Measurements from ENCODE around the gene TMEM9. TPM values are rescaled to one million over a fixed set of nuclear protein-coding genes. Genes with fewer than 3 reads are reported as not detected.

TMEM9 gene
- total and polyA plus RNA-seq, 2 of the 8 experiments (the other 6 are each of a cell fraction or from before 2014, with no cell fraction given): 79.9 to 181 TPM

GRCh38 chr1:201142849-201143725 lies 11.2 kb downstream of the TMEM9 start:
- no peak overlapping the region for H3K56ac ChIP-seq (replicated peaks; ENCODE audit: insufficient read length, low read depth, low read length)
- no peak overlapping the region for H3K27ac ChIP-seq (ENCODE audit: low read depth, low read length)
- CTCF ChIA-PET (ENCODE audit: partially characterized antibody): interaction anchor here (1.2 to 4.1 kb wide), 5 partner anchors 10 to 218 kb away, joined by 4 to 17 read pairs (median 5); partner anchors contain the start of gene ASCL5
- H3K36me3 ChIP-seq (ENCODE audit: control insufficient read depth in 2 of 4, insufficient read depth in 4 of 4, low read length in 3 of 4): peaks cover 53 to 90% (median 76%) of the 10 kb centered on the region in 4 experiments
- DNase-seq (ENCODE audit: low read depth in 1 of 2, low spot score in 2 of 2) (no peak), FAIRE-seq (no peak)
- no peaks in the 10 kb centered on the region for H3K23me2 ChIP-seq (ENCODE audit: low read depth, low read length)
- no peak overlapping the region for H2BK20ac ChIP-seq (ENCODE audit: low read length)
- H2AFZ ChIP-seq (ENCODE audit: low read length): no peak overlapping the region
- WGBS, 2 experiments (ENCODE audit: extremely low coverage in 1 of 2, insufficient coverage in 1 of 2, insufficient read length in 1 of 2, insufficient replicate concordance in 2 of 2, low coverage in 1 of 2, low lambda C conversion rate in 2 of 2, missing lambda C conversion rate in 1 of 2): 93% methylated on average over 16 of the region's 16 CpGs; no CpG with 5 or more reads in 1 of the 2 experiments
- no peaks in the 10 kb centered on the region for H3K79me1 ChIP-seq (ENCODE audit: low read depth, low read length)
- H3K14ac ChIP-seq (ENCODE audit: insufficient read length): no peak overlapping the region
- H4K8ac ChIP-seq (ENCODE audit: extremely low read depth, insufficient read depth, low read length): no peak overlapping the region
- no peak overlapping the region for H3K4me2 ChIP-seq (ENCODE audit: insufficient read depth in 1 of 2, low read depth in 2 of 2, low read length in 2 of 2)
- no peak overlapping the region for H2BK15ac ChIP-seq (ENCODE audit: low read length)
- peaks cover 12 to 16% of the 10 kb centered on the region in 2 experiments for H4K20me1 ChIP-seq (replicated peaks in 1 of 2; ENCODE audit: control insufficient read depth in 1 of 2, insufficient read depth in 2 of 2, low read length in 2 of 2)
- H2AK5ac ChIP-seq (ENCODE audit: low read depth, low read length): no peak overlapping the region
- no peak overlapping the region for H3K4ac ChIP-seq (replicated peaks; ENCODE audit: insufficient read length, low read depth, low read length)
- no peak overlapping the region for H3K4me3 ChIP-seq (ENCODE audit: extremely low read depth in 1 of 4, insufficient read depth in 2 of 4, low read depth in 3 of 4, low read length in 4 of 4)
- no peaks in the 10 kb centered on the region for H3K27me3 ChIP-seq (replicated peaks in 1 of 4; ENCODE audit: control insufficient read depth in 3 of 4, extremely low read depth in 1 of 4, insufficient read depth in 3 of 4, low read length in 3 of 4)
- POLR2A ChIA-PET (ENCODE audit: partially characterized antibody): interaction anchor here (0.6 to 4.4 kb wide), 4 partner anchors 7 to 174 kb away, joined by 3 to 20 read pairs (median 12); partner anchors contain the start of gene TMEM9
- no peak overlapping the region; the same call in 1 of the 2 replicates for H2BK5ac ChIP-seq (ENCODE audit: low read depth, low read length)
- H3K9me3 ChIP-seq (ENCODE audit: insufficient read depth in 2 of 2, low read depth in 1 of 2, low read length in 1 of 2): no peaks in the 10 kb centered on the region
- H2BK12ac ChIP-seq (ENCODE audit: low read depth, low read length): no peak overlapping the region
- no peak overlapping the region for H4K5ac ChIP-seq (ENCODE audit: insufficient read length, low read depth, low read length)
- H4K91ac ChIP-seq (replicated peaks; ENCODE audit: insufficient read length, low read length): no peak overlapping the region
- H3K9ac ChIP-seq (replicated peaks in 1 of 4; ENCODE audit: extremely low read depth in 1 of 4, low read depth in 3 of 4, low read length in 3 of 4): no peak overlapping the region
- H3K4me1 ChIP-seq (replicated peaks in 1 of 4; ENCODE audit: control insufficient read depth in 3 of 4, insufficient read depth in 4 of 4, low read length in 3 of 4): no peaks in the 10 kb centered on the region
- H2BK120ac ChIP-seq (replicated peaks; ENCODE audit: low read depth, low read length): no peak overlapping the region
- H3K18ac ChIP-seq (ENCODE audit: extremely low read depth, low read length): no peak overlapping the region
- no peak overlapping the region for H3K23ac ChIP-seq (ENCODE audit: insufficient read length)
- no peaks in the 10 kb centered on the region for H3K79me2 ChIP-seq (ENCODE audit: control insufficient read depth in 1 of 2, insufficient read depth in 2 of 2, low read length in 2 of 2)
- TF ChIP-seq POLR2A (IDR thresholded peaks at IDR 0.05; ENCODE audit: control extremely low read depth in 1 of 2, low read depth in 2 of 2, low read length in 2 of 2): no peak
- TF ChIP-seq CBX8 (IDR thresholded peaks at IDR 0.05; ENCODE audit: borderline replicate concordance, low read depth, low read length): no peak
- TF ChIP-seq USF2 (IDR thresholded peaks at IDR 0.05; ENCODE audit: low read length): no peak
- no peak for TF ChIP-seq SP1 (IDR thresholded peaks at IDR 0.05; ENCODE audit: low read depth, low read length)
- no peak for TF ChIP-seq EGR1 (IDR thresholded peaks at IDR 0.05; ENCODE audit: borderline replicate concordance, low read depth, low read length)
- TF ChIP-seq CHD2 (IDR thresholded peaks at IDR 0.05; ENCODE audit: low read length): no peak
- TF ChIP-seq RXRA (IDR thresholded peaks at IDR 0.05; ENCODE audit: insufficient read depth, low read depth, low read length): no peak
- TF ChIP-seq CEBPB (IDR thresholded peaks at IDR 0.05; ENCODE audit: low read depth, low read length): no peak
- no peak for TF ChIP-seq MAX (IDR thresholded peaks at IDR 0.05)
- TF ChIP-seq CHD1 (IDR thresholded peaks at IDR 0.05; ENCODE audit: low read depth, low read length): no peak
- TF ChIP-seq NRF1 (IDR thresholded peaks at IDR 0.05; ENCODE audit: low read depth, low read length): no peak
- no peak for TF ChIP-seq SP2 (IDR thresholded peaks at IDR 0.05; ENCODE audit: low read length)
